HG03025 (cell line): ENCODE results near the gene KSR1.

ENCODE experiments used
- ATAC-seq: cut with Tn5 transposase; IDR thresholded peaks from one replicate; pipeline ENCODE4 v1.9.1; 2021; ENCODE audit warnings: mild to moderate bottlenecking, moderate library complexity; ENCODE audit not compliant: unreplicated experiment, low FRiP score

The KSR1 gene

GRCh38 chr17:27600471-27600870 lies 144.2 kb downstream of the KSR1 start:
- no peak for ATAC-seq

GRCh38 chr17:27601069-27601974 lies 145.1 kb downstream of the KSR1 start:
- no peak for ATAC-seq

- ATAC-seq = no peak
These were observed 145.7 kb downstream of the KSR1 start for GRCh38 chr17:27601975-27602302.

GRCh38 chr17:27602721-27603420 lies 146.6 kb downstream of the KSR1 start:
- ATAC-seq = no peak

GRCh38 chr17:27603421-27603770 lies 147.1 kb downstream of the KSR1 start:
- no peak for ATAC-seq

GRCh38 chr17:27603880-27604794 lies 147.9 kb downstream of the KSR1 start:
- ATAC-seq = no peak

- ATAC-seq = no peak
These were observed 149.2 kb downstream of the KSR1 start for GRCh38 chr17:27605409-27605808.

GRCh38 chr17:27607521-27608091 lies 151.4 kb downstream of the KSR1 start:
- ATAC-seq = no peak

- no peak for ATAC-seq
These were observed 152.3 kb downstream of the KSR1 start for GRCh38 chr17:27608328-27609230.

GRCh38 chr17:27609611-27610303 lies 153.5 kb downstream of the KSR1 start:
- no peak for ATAC-seq

GRCh38 chr17:27610304-27610677 lies 154.0 kb downstream of the KSR1 start:
- ATAC-seq = no peak

GRCh38 chr17:27612160-27612770 lies 156.0 kb downstream of the KSR1 start:
- ATAC-seq = no peak

GRCh38 chr17:27613433-27613832 lies 157.2 kb downstream of the KSR1 start:
- no peak for ATAC-seq

- no peak for ATAC-seq
These were observed 158.9 kb downstream of the KSR1 start for GRCh38 chr17:27615121-27615520.

- ATAC-seq = no peak
These were observed 160.2 kb downstream of the KSR1 start for GRCh38 chr17:27616414-27616813.

GRCh38 chr17:27618417-27618816 lies 162.2 kb downstream of the KSR1 start:
- ATAC-seq = no peak

GRCh38 chr17:27620721-27621120 lies 164.5 kb downstream of the KSR1 start:
- no peak for ATAC-seq

GRCh38 chr17:27621536-27621935 lies 165.3 kb downstream of the KSR1 start:
- ATAC-seq = no peak
